ENCODE data around the gene BAAT. TPM values are rescaled to one million over a fixed set of nuclear protein-coding genes. Genes with fewer than 3 reads are reported as not detected.

Gene BAAT
- total RNA-seq, 2 experiments from 2014 or later, result not detected

- ChIA-PET CTCF (no interaction called here), POLR2A (no interaction called here)
- Mint-ChIP-seq H3K9me3 (no peaks in the 10 kb centered on the region), H3K27me3 (no peaks in the 10 kb centered on the region), H3K36me3 (ENCODE audit: low read depth) (no peaks in the 10 kb centered on the region), H3K4me3 (no peak overlapping the region), H3K4me1 (no peaks in the 10 kb centered on the region), H3K27ac (no peak overlapping the region)
- no peak for DNase-seq
Measured at GRCh38 chr9:101369286-101369685, 15.5 kb downstream of the BAAT start.

- H3K27me3 Mint-ChIP-seq, result no peaks in the 10 kb centered on the region
- H3K4me1 Mint-ChIP-seq, result no peaks in the 10 kb centered on the region
- H3K36me3 Mint-ChIP-seq (ENCODE audit: low read depth), result no peaks in the 10 kb centered on the region
- no peak for DNase-seq
- no peaks in the 10 kb centered on the region for H3K9me3 Mint-ChIP-seq
- no peak overlapping the region for H3K4me3 Mint-ChIP-seq
- no peak overlapping the region for H3K27ac Mint-ChIP-seq
- CTCF ChIA-PET, result no interaction called here
- POLR2A ChIA-PET, result no interaction called here
Measured at GRCh38 chr9:101367323-101367722, 17.5 kb downstream of the BAAT start.

GRCh38 chr9:101366038-101366756 lies 18.6 kb downstream of the BAAT start:
- Mint-ChIP-seq H3K27me3 (no peaks in the 10 kb centered on the region), H3K27ac (no peak overlapping the region), H3K4me1 (no peaks in the 10 kb centered on the region), H3K9me3 (no peaks in the 10 kb centered on the region), H3K36me3 (ENCODE audit: low read depth) (no peaks in the 10 kb centered on the region), H3K4me3 (no peak overlapping the region)
- DNase-seq, result no peak
- CTCF ChIA-PET, result no interaction called here
- POLR2A ChIA-PET, result no interaction called here

- ChIA-PET CTCF (no interaction called here), POLR2A (no interaction called here)
- Mint-ChIP-seq H3K9me3 (no peaks in the 10 kb centered on the region), H3K36me3 (ENCODE audit: low read depth) (no peaks in the 10 kb centered on the region), H3K27me3 (no peaks in the 10 kb centered on the region), H3K27ac (no peak overlapping the region), H3K4me1 (no peaks in the 10 kb centered on the region), H3K4me3 (no peak overlapping the region)
- no peak for DNase-seq
Measured at GRCh38 chr9:101365181-101365580, 19.6 kb downstream of the BAAT start.

- no peaks in the 10 kb centered on the region for H3K36me3 Mint-ChIP-seq (ENCODE audit: low read depth)
- ChIA-PET POLR2A (no interaction called here), CTCF (no interaction called here)
- no peaks in the 10 kb centered on the region for H3K4me1 Mint-ChIP-seq
- no peak for DNase-seq
- H3K27ac Mint-ChIP-seq, result no peak overlapping the region
- no peaks in the 10 kb centered on the region for H3K27me3 Mint-ChIP-seq
- H3K9me3 Mint-ChIP-seq, result no peaks in the 10 kb centered on the region
- no peak overlapping the region for H3K4me3 Mint-ChIP-seq
Measured at GRCh38 chr9:101362450-101362849, 22.4 kb downstream of the BAAT start.

- POLR2A ChIA-PET, result no interaction called here
- Mint-ChIP-seq H3K4me3 (no peak overlapping the region), H3K36me3 (ENCODE audit: low read depth) (no peaks in the 10 kb centered on the region), H3K9me3 (no peaks in the 10 kb centered on the region), H3K27ac (no peak overlapping the region), H3K4me1 (no peaks in the 10 kb centered on the region), H3K27me3 (no peaks in the 10 kb centered on the region)
- CTCF ChIA-PET, result no interaction called here
- DNase-seq, result no peak
Measured at GRCh38 chr9:101360647-101361046, 24.2 kb downstream of the BAAT start.

- Mint-ChIP-seq H3K27ac (no peak overlapping the region), H3K9me3 (no peaks in the 10 kb centered on the region), H3K4me1 (no peaks in the 10 kb centered on the region), H3K4me3 (no peak overlapping the region), H3K27me3 (no peaks in the 10 kb centered on the region), H3K36me3 (ENCODE audit: low read depth) (no peaks in the 10 kb centered on the region)
- ChIA-PET CTCF (no interaction called here), POLR2A (no interaction called here)
- DNase-seq, result no peak
Measured at GRCh38 chr9:101359679-101360078, 25.1 kb downstream of the BAAT start.

- no peak overlapping the region for H3K4me3 Mint-ChIP-seq
- ChIA-PET CTCF (no interaction called here), POLR2A (no interaction called here)
- no peaks in the 10 kb centered on the region for H3K4me1 Mint-ChIP-seq
- no peak for DNase-seq
- peaks cover 2% of the 10 kb centered on the region for H3K27me3 Mint-ChIP-seq
- H3K27ac Mint-ChIP-seq, result no peak overlapping the region
- H3K36me3 Mint-ChIP-seq (ENCODE audit: low read depth), result no peaks in the 10 kb centered on the region
- no peaks in the 10 kb centered on the region for H3K9me3 Mint-ChIP-seq
Measured at GRCh38 chr9:101356619-101357018, 28.2 kb downstream of the BAAT start.

- no peak overlapping the region for H3K4me3 Mint-ChIP-seq
- no peaks in the 10 kb centered on the region for H3K36me3 Mint-ChIP-seq (ENCODE audit: low read depth)
- CTCF ChIA-PET, result no interaction called here
Measured at GRCh38 chr9:101354765-101355708, 29.8 kb downstream of the BAAT start.

GRCh38 chr9:101354143-101354764 lies 30.6 kb downstream of the BAAT start:
- POLR2A ChIA-PET, result no interaction called here

More at GRCh38 chr9:101354765-101355708, 29.8 kb downstream of the BAAT start:
- Mint-ChIP-seq H3K27ac (no peak overlapping the region), H3K9me3 (no peaks in the 10 kb centered on the region), H3K27me3 (peaks cover 2% of the 10 kb centered on the region), H3K4me1 (no peaks in the 10 kb centered on the region)
- no peak for DNase-seq
- POLR2A ChIA-PET, result no interaction called here

GRCh38 chr9:101353683-101354082 lies 31.1 kb downstream of the BAAT start:
- Mint-ChIP-seq H3K9me3 (no peaks in the 10 kb centered on the region), H3K27ac (no peak overlapping the region)
- CTCF ChIA-PET, result no interaction called here

More at GRCh38 chr9:101354143-101354764, 30.6 kb downstream of the BAAT start:
- no peaks in the 10 kb centered on the region for H3K36me3 Mint-ChIP-seq (ENCODE audit: low read depth)
- no peak overlapping the region for H3K4me3 Mint-ChIP-seq
- no peaks in the 10 kb centered on the region for H3K9me3 Mint-ChIP-seq
- CTCF ChIA-PET, result no interaction called here
- H3K27me3 Mint-ChIP-seq, result peaks cover 3% of the 10 kb centered on the region
- no peaks in the 10 kb centered on the region for H3K4me1 Mint-ChIP-seq
- H3K27ac Mint-ChIP-seq, result no peak overlapping the region
- no peak for DNase-seq

GRCh38 chr9:101352892-101353463 lies 31.8 kb downstream of the BAAT start:
- no peak overlapping the region for H3K27ac Mint-ChIP-seq
- DNase-seq, result no peak
- no peaks in the 10 kb centered on the region for H3K36me3 Mint-ChIP-seq (ENCODE audit: low read depth)
- H3K27me3 Mint-ChIP-seq, result peaks cover 5% of the 10 kb centered on the region
- POLR2A ChIA-PET, result no interaction called here
- no peaks in the 10 kb centered on the region for H3K4me1 Mint-ChIP-seq
- CTCF ChIA-PET, result no interaction called here
- no peak overlapping the region for H3K4me3 Mint-ChIP-seq
- no peaks in the 10 kb centered on the region for H3K9me3 Mint-ChIP-seq

More at GRCh38 chr9:101353683-101354082, 31.1 kb downstream of the BAAT start:
- POLR2A ChIA-PET, result no interaction called here
- H3K27me3 Mint-ChIP-seq, result peaks cover 5% of the 10 kb centered on the region
- no peak overlapping the region for H3K4me3 Mint-ChIP-seq
- no peaks in the 10 kb centered on the region for H3K4me1 Mint-ChIP-seq
- no peak for DNase-seq
- H3K36me3 Mint-ChIP-seq (ENCODE audit: low read depth), result no peaks in the 10 kb centered on the region

GRCh38 chr9:101350285-101350684 lies 34.5 kb downstream of the BAAT start:
- H3K27me3 Mint-ChIP-seq, result peaks cover 8% of the 10 kb centered on the region
- no peaks in the 10 kb centered on the region for H3K9me3 Mint-ChIP-seq
- no peak for DNase-seq
- no peak overlapping the region for H3K4me3 Mint-ChIP-seq
- no peaks in the 10 kb centered on the region for H3K4me1 Mint-ChIP-seq
- H3K36me3 Mint-ChIP-seq (ENCODE audit: low read depth), result no peaks in the 10 kb centered on the region
- ChIA-PET CTCF (no interaction called here), POLR2A (no interaction called here)
- H3K27ac Mint-ChIP-seq, result no peak overlapping the region
